ENCODE data around the gene NEMP1. TPM values are rescaled to one million over a fixed set of nuclear protein-coding genes. Genes with fewer than 3 reads are reported as not detected.

Gene NEMP1
- total and polyA plus RNA-seq, 10 of the 15 experiments (the other 5 are each of a cell fraction or from before 2014, with no cell fraction given) = 4.0 to 45.9 (median 19.8) TPM

- no peak for TF ChIP-seq HDGF (IDR thresholded peaks at IDR 0.05)
- TF ChIP-seq HDAC6 (IDR thresholded peaks at IDR 0.05; ENCODE audit: unreplicated experiment) = no peak
- TF ChIP-seq ZNF24 (IDR thresholded peaks at IDR 0.05) = no peak
- peak; percentile 42 to 100 for TF ChIP-seq EGR1 (IDR thresholded peaks at IDR 0.05; ENCODE audit: borderline replicate concordance in 1 of 2, low read depth in 2 of 2, low read length in 2 of 2)
- TF ChIP-seq MYB (IDR thresholded peaks at IDR 0.05; ENCODE audit: borderline replicate concordance, low read depth, low read length) = no peak
- no peak for TF ChIP-seq RBBP5 (conservative IDR thresholded peaks at IDR 0.05)
- TF ChIP-seq, protein P1, sequence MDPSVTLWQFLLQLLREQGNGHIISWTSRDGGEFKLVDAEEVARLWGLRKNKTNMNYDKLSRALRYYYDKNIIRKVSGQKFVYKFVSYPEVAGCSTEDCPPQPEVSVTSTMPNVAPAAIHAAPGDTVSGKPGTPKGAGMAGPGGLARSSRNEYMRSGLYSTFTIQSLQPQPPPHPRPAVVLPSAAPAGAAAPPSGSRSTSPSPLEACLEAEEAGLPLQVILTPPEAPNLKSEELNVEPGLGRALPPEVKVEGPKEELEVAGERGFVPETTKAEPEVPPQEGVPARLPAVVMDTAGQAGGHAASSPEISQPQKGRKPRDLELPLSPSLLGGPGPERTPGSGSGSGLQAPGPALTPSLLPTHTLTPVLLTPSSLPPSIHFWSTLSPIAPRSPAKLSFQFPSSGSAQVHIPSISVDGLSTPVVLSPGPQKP (IDR thresholded peaks at IDR 0.05; ENCODE audit: low read depth, low read length) = no peak
- TF ChIP-seq EP300 (IDR thresholded peaks at IDR 0.05; ENCODE audit: borderline replicate concordance in 1 of 2, control insufficient read depth in 1 of 2, low read depth in 2 of 2, low read length in 2 of 2) = peak in 1 of 2 experiments; percentile 34; a peak in 1 of 4 replicates
- TF ChIP-seq CBFB (IDR thresholded peaks at IDR 0.05; ENCODE audit: low read depth) = peak; percentile 37; the same call in 1 of the 2 replicates
- no peak for TF ChIP-seq SPI1 (IDR thresholded peaks at IDR 0.05; ENCODE audit: borderline replicate concordance, insufficient read depth, low read depth, low read length)
- no peak for TF ChIP-seq STAT1 (conservative IDR thresholded peaks at IDR 0.05)
- no peak for TF ChIP-seq IRF3 (IDR thresholded peaks at IDR 0.05)
- no peak for TF ChIP-seq ASH2L (IDR thresholded peaks at IDR 0.05; ENCODE audit: borderline replicate concordance, low read depth)
- TF ChIP-seq, protein P2, sequence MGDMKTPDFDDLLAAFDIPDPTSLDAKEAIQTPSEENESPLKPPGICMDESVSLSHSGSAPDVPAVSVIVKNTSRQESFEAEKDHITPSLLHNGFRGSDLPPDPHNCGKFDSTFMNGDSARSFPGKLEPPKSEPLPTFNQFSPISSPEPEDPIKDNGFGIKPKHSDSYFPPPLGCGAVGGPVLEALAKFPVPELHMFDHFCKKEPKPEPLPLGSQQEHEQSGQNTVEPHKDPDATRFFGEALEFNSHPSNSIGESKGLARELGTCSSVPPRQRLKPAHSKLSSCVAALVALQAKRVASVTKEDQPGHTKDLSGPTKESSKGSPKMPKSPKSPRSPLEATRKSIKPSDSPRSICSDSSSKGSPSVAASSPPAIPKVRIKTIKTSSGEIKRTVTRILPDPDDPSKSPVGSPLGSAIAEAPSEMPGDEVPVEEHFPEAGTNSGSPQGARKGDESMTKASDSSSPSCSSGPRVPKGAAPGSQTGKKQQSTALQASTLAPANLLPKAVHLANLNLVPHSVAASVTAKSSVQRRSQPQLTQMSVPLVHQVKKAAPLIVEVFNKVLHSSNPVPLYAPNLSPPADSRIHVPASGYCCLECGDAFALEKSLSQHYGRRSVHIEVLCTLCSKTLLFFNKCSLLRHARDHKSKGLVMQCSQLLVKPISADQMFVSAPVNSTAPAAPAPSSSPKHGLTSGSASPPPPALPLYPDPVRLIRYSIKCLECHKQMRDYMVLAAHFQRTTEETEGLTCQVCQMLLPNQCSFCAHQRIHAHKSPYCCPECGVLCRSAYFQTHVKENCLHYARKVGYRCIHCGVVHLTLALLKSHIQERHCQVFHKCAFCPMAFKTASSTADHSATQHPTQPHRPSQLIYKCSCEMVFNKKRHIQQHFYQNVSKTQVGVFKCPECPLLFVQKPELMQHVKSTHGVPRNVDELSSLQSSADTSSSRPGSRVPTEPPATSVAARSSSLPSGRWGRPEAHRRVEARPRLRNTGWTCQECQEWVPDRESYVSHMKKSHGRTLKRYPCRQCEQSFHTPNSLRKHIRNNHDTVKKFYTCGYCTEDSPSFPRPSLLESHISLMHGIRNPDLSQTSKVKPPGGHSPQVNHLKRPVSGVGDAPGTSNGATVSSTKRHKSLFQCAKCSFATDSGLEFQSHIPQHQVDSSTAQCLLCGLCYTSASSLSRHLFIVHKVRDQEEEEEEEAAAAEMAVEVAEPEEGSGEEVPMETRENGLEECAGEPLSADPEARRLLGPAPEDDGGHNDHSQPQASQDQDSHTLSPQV (IDR thresholded peaks at IDR 0.05) = no peak
- TF ChIP-seq, protein P3, sequence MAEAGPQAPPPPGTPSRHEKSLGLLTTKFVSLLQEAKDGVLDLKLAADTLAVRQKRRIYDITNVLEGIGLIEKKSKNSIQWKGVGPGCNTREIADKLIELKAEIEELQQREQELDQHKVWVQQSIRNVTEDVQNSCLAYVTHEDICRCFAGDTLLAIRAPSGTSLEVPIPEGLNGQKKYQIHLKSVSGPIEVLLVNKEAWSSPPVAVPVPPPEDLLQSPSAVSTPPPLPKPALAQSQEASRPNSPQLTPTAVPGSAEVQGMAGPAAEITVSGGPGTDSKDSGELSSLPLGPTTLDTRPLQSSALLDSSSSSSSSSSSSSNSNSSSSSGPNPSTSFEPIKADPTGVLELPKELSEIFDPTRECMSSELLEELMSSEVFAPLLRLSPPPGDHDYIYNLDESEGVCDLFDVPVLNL (IDR thresholded peaks at IDR 0.05; ENCODE audit: low read depth, low read length) = no peak
- peak; percentile 7; the same call in 1 of the 2 replicates for TF ChIP-seq GATAD2B (conservative IDR thresholded peaks at IDR 0.05; ENCODE audit: low read depth)
- no peak for TF ChIP-seq USF1 (IDR thresholded peaks at IDR 0.05; ENCODE audit: borderline replicate concordance, extremely low read length, insufficient read depth, low read depth, low read length)
- peak; percentile 65 for TF ChIP-seq POLR2A (IDR thresholded peaks at IDR 0.05; ENCODE audit: low read depth, low read length)
- no peak for TF ChIP-seq SMAD1 (IDR thresholded peaks at IDR 0.05; ENCODE audit: low read depth, partially characterized antibody)
- no peak for TF ChIP-seq NFYA (IDR thresholded peaks at IDR 0.05; ENCODE audit: borderline replicate concordance, low read depth, low read length)
Measured at GRCh38 chr12:57087010-57087690, 8.6 kb upstream of the NEMP1 start (continued).
